ENCODE results near the gene BTN2A1.

The BTN2A1 gene

DNA sequence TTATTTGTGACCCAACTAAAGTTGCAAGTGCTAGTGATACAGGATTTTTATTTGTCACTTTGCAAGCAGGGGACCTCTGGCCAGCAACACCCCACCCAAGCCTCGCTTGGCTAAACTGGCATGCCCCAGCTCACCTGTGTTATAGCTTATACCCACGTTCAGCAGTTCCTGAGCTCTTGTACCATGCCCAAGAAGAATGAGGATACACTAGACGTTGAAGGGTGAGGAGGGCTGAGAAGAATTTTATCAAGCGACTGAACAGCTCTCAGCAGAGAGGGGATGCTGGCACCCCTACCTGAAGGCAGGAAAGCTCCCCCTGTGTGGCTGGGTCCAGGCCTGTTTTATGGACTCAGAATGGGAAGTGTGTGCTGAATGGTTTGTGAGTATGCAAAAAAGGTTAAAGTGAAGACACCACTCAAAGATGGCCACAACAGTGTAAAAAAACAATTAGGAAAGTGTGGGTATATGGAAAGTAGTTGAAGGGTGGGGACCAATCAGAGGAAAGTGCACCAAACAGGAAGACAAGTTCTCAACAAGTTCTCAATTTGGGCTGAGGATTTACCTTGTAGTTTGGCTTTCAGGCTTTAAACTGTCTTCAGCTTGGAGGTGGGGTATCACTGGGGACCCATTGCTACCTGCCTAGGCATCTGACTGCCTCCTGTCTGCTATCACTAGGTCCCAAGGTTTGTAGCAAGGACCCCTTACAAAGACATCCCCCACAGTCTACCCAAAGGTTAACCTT, 15.0 kb downstream of the BTN2A1 start:
- H3K4me3 ChIP-seq (ENCODE audit: low read length), result peak overlapping the region; percentile 88
- DNase-seq (ENCODE audit: low read depth), result no peak
- H3K36me3 ChIP-seq (ENCODE audit: control insufficient read depth, insufficient read depth, low read length, severe bottlenecking), result peaks cover 15% of the 10 kb centered on the region
- H3K9ac ChIP-seq (ENCODE audit: low read length), result peak overlapping the region; percentile 87
- no peaks in the 10 kb centered on the region for H3K9me3 ChIP-seq (ENCODE audit: control insufficient read depth, low read length)
- no peaks in the 10 kb centered on the region for H3K27me3 ChIP-seq (replicated peaks; ENCODE audit: control insufficient read depth, insufficient read depth, low read length)
- peaks cover 17% of the 10 kb centered on the region for H3K4me1 ChIP-seq (ENCODE audit: control insufficient read depth, insufficient read depth, low read length)

GRCh38 chr6:26473429-26473757, 15.6 kb downstream of the BTN2A1 start:
- Histone ChIP-seq H3K9me3 (ENCODE audit: control insufficient read depth, low read length) (no peaks in the 10 kb centered on the region), H3K4me3 (ENCODE audit: low read length) (peak overlapping the region; percentile 88), H3K9ac (ENCODE audit: low read length) (peak overlapping the region; percentile 87), H3K4me1 (ENCODE audit: control insufficient read depth, insufficient read depth, low read length) (peaks cover 17% of the 10 kb centered on the region), H3K27me3 (replicated peaks; ENCODE audit: control insufficient read depth, insufficient read depth, low read length) (no peaks in the 10 kb centered on the region), H3K36me3 (ENCODE audit: control insufficient read depth, insufficient read depth, low read length, severe bottlenecking) (peaks cover 8% of the 10 kb centered on the region)
- DNase-seq (ENCODE audit: low read depth), result no peak

- peaks cover 17% of the 10 kb centered on the region for H3K4me1 ChIP-seq (ENCODE audit: control insufficient read depth, insufficient read depth, low read length)
- H3K9ac ChIP-seq (ENCODE audit: low read length), result peak overlapping the region; percentile 87
- H3K36me3 ChIP-seq (ENCODE audit: control insufficient read depth, insufficient read depth, low read length, severe bottlenecking), result peaks cover 3% of the 10 kb centered on the region
- H3K9me3 ChIP-seq (ENCODE audit: control insufficient read depth, low read length), result no peaks in the 10 kb centered on the region
- H3K4me3 ChIP-seq (ENCODE audit: low read length), result peak overlapping the region; percentile 88
- H3K27me3 ChIP-seq (replicated peaks; ENCODE audit: control insufficient read depth, insufficient read depth, low read length), result no peaks in the 10 kb centered on the region
- DNase-seq (ENCODE audit: low read depth), result peak; percentile 96
Measured at GRCh38 chr6:26473758-26474438, 16.1 kb downstream of the BTN2A1 start.

GRCh38 chr6:26474439-26474881, 16.7 kb downstream of the BTN2A1 start:
- no peak for DNase-seq (ENCODE audit: low read depth)
- peak overlapping the region; percentile 88 for H3K4me3 ChIP-seq (ENCODE audit: low read length)
- peaks cover 17% of the 10 kb centered on the region for H3K4me1 ChIP-seq (ENCODE audit: control insufficient read depth, insufficient read depth, low read length)
- no peaks in the 10 kb centered on the region for H3K9me3 ChIP-seq (ENCODE audit: control insufficient read depth, low read length)
- H3K36me3 ChIP-seq (ENCODE audit: control insufficient read depth, insufficient read depth, low read length, severe bottlenecking), result no peaks in the 10 kb centered on the region
- peak overlapping the region; percentile 87 for H3K9ac ChIP-seq (ENCODE audit: low read length)
- no peaks in the 10 kb centered on the region for H3K27me3 ChIP-seq (replicated peaks; ENCODE audit: control insufficient read depth, insufficient read depth, low read length)

GRCh38 chr6:26475823-26476729, 18.3 kb downstream of the BTN2A1 start:
- peak; percentile 30 for DNase-seq (ENCODE audit: low read depth)
- no peak overlapping the region for H3K4me3 ChIP-seq (ENCODE audit: low read length)
- H3K9me3 ChIP-seq (ENCODE audit: control insufficient read depth, low read length), result no peaks in the 10 kb centered on the region
- H3K9ac ChIP-seq (ENCODE audit: low read length), result no peak overlapping the region
- no peaks in the 10 kb centered on the region for H3K27me3 ChIP-seq (replicated peaks; ENCODE audit: control insufficient read depth, insufficient read depth, low read length)
- H3K4me1 ChIP-seq (ENCODE audit: control insufficient read depth, insufficient read depth, low read length), result peaks cover 17% of the 10 kb centered on the region
- no peaks in the 10 kb centered on the region for H3K36me3 ChIP-seq (ENCODE audit: control insufficient read depth, insufficient read depth, low read length, severe bottlenecking)

GRCh38 chr6:26476896-26477295, 19.1 kb downstream of the BTN2A1 start:
- H3K36me3 ChIP-seq (ENCODE audit: control insufficient read depth, insufficient read depth, low read length, severe bottlenecking), result no peaks in the 10 kb centered on the region
- no peak overlapping the region for H3K4me3 ChIP-seq (ENCODE audit: low read length)
- H3K4me1 ChIP-seq (ENCODE audit: control insufficient read depth, insufficient read depth, low read length), result peaks cover 17% of the 10 kb centered on the region
- H3K9ac ChIP-seq (ENCODE audit: low read length), result no peak overlapping the region
- no peaks in the 10 kb centered on the region for H3K9me3 ChIP-seq (ENCODE audit: control insufficient read depth, low read length)
- no peaks in the 10 kb centered on the region for H3K27me3 ChIP-seq (replicated peaks; ENCODE audit: control insufficient read depth, insufficient read depth, low read length)
- DNase-seq (ENCODE audit: low read depth), result no peak

- Histone ChIP-seq H3K27me3 (replicated peaks; ENCODE audit: control insufficient read depth, insufficient read depth, low read length) (no peaks in the 10 kb centered on the region), H3K36me3 (ENCODE audit: control insufficient read depth, insufficient read depth, low read length, severe bottlenecking) (no peaks in the 10 kb centered on the region), H3K9me3 (ENCODE audit: control insufficient read depth, low read length) (no peaks in the 10 kb centered on the region), H3K4me1 (ENCODE audit: control insufficient read depth, insufficient read depth, low read length) (peaks cover 17% of the 10 kb centered on the region), H3K9ac (ENCODE audit: low read length) (no peak overlapping the region), H3K4me3 (ENCODE audit: low read length) (no peak overlapping the region)
- no peak for DNase-seq (ENCODE audit: low read depth)
Measured at GRCh38 chr6:26477426-26477825, 19.7 kb downstream of the BTN2A1 start.

DNA sequence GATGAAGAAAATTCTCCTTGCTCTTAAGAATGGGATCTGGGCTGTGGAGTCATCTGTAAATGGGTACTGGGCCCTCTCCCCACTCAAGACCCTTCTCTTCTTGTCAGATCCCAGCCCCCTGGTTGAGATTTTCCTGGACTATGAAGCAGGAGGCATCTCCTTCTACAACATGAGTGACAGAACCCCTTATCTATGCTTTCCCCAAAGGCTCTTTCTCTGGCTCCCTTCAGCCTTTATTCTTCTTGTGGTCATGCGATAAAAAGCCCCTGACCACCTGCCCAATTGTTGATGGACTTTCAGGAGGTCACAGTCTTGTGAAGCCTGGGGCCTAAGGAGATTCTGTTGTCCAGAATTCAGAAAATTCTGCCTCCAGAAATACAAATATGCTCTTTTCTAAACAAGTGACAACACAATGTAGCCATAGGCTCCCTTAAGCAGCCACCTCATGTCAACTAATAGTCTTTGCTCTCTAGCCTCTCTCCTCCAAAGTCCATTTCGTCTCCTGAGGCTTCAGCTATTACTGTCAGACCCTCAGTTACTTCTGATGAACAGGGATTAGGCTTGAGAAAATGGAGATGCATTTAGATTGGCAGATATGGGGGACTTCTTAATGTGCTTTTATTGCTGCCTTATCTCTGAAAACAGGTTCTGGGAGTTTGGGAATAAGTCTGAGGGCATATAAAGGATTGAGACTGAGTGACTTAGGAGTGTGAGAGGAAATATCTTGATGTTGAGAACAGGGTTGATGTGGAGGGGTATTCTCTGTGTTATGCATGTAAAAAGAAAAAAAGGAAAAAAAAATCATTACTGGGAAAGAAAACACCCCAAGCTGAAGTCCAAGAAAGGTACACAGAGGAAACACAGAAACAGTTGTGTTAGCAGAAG, 20.6 kb downstream of the BTN2A1 start:
- H3K9ac ChIP-seq (ENCODE audit: low read length), result no peak overlapping the region
- DNase-seq (ENCODE audit: low read depth), result no peak

GRCh38 chr6:26478985-26479278, 21.2 kb downstream of the BTN2A1 start:
- no peak overlapping the region for H3K9ac ChIP-seq (ENCODE audit: low read length)
- H3K36me3 ChIP-seq (ENCODE audit: control insufficient read depth, insufficient read depth, low read length, severe bottlenecking), result no peaks in the 10 kb centered on the region
- H3K9me3 ChIP-seq (ENCODE audit: control insufficient read depth, low read length), result no peaks in the 10 kb centered on the region
- H3K27me3 ChIP-seq (replicated peaks; ENCODE audit: control insufficient read depth, insufficient read depth, low read length), result no peaks in the 10 kb centered on the region
- H3K4me3 ChIP-seq (ENCODE audit: low read length), result no peak overlapping the region
- DNase-seq (ENCODE audit: low read depth), result no peak
- peaks cover 11% of the 10 kb centered on the region for H3K4me1 ChIP-seq (ENCODE audit: control insufficient read depth, insufficient read depth, low read length)

More for the DNA sequence above, 20.6 kb downstream of the BTN2A1 start:
- Histone ChIP-seq H3K27me3 (replicated peaks; ENCODE audit: control insufficient read depth, insufficient read depth, low read length) (no peaks in the 10 kb centered on the region), H3K9me3 (ENCODE audit: control insufficient read depth, low read length) (no peaks in the 10 kb centered on the region), H3K4me3 (ENCODE audit: low read length) (no peak overlapping the region), H3K36me3 (ENCODE audit: control insufficient read depth, insufficient read depth, low read length, severe bottlenecking) (no peaks in the 10 kb centered on the region), H3K4me1 (ENCODE audit: control insufficient read depth, insufficient read depth, low read length) (peaks cover 13% of the 10 kb centered on the region)

DNA sequence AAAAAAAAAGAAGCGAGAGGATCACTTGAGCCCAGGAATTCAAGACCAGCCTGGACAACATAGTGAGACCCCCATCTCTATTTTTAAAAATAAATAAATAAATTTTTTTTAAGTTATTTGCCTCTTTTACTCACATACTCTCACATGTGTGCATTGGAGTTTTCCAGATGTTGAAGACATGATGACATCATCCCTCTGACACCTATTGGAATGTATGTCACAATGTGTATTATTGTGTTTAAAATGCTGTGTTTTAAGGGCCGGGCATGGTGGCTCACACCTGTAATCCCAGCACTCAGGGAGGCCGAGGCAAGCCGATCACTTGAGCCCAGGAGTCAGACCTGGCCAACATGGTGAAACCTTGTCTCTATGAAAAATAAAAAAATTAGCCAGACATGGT, 24.6 kb downstream of the BTN2A1 start:
- no peaks in the 10 kb centered on the region for H3K36me3 ChIP-seq (ENCODE audit: control insufficient read depth, insufficient read depth, low read length, severe bottlenecking)
- no peaks in the 10 kb centered on the region for H3K27me3 ChIP-seq (replicated peaks; ENCODE audit: control insufficient read depth, insufficient read depth, low read length)
- no peaks in the 10 kb centered on the region for H3K9me3 ChIP-seq (ENCODE audit: control insufficient read depth, low read length)
- no peak overlapping the region for H3K9ac ChIP-seq (ENCODE audit: low read length)
- H3K4me1 ChIP-seq (ENCODE audit: control insufficient read depth, insufficient read depth, low read length), result no peaks in the 10 kb centered on the region
- no peak for DNase-seq (ENCODE audit: low read depth)
- no peak overlapping the region for H3K4me3 ChIP-seq (ENCODE audit: low read length)
